ENCODE measurements around the gene PAN3. TPM values are rescaled to one million over a fixed set of nuclear protein-coding genes. Genes with fewer than 3 reads are reported as not detected.

PAN3 gene
- total RNA-seq, 1 experiment from 2014 or later: 48.5 TPM

DNA sequence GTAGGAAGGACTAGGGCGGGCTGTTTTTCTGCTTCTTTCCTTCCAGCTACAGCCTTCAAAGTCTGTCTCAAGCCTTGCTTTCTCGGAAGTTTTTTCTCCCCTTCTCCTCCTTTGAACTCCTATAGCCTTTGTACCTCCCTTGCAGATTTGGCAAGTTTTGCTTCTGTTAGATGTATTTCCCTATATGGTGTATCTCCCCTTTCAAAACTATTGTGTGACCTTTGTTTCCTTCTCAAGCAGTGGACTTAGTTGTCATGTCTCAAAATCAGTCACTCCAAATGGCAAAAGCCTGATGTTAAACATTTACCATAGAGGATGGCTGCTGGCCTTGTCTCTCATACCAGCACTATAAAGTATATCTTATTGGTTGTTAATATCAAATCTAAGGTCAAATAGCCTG, 203.9 kb downstream of the PAN3 start:
- peaks cover 15 to 31% (median 29%) of the 10 kb centered on the region in 3 experiments; a peak in 6 of 7 replicates for H3K36me3 Mint-ChIP-seq (ENCODE audit: insufficient read depth in 1 of 3, low read depth in 3 of 3)
- no peak overlapping the region for H3K27ac ChIP-seq (ENCODE audit: insufficient read length, low read depth, low read length)

More for the DNA sequence above, 203.9 kb downstream of the PAN3 start:
- Histone ChIP-seq H3K14ac (ENCODE audit: insufficient read depth, low read length) (no peak overlapping the region), H3K23ac (ENCODE audit: insufficient read length, low read depth, low read length) (no peak overlapping the region), H3K23me2 (ENCODE audit: insufficient read length, low read depth, low read length, poor library complexity, severe bottlenecking) (no peaks in the 10 kb centered on the region), H2AK5ac (ENCODE audit: insufficient read length, low read length) (no peak overlapping the region), H2BK15ac (ENCODE audit: low read depth, low read length) (no peak overlapping the region), H3K9ac (ENCODE audit: extremely low read depth, insufficient read length, low read length) (no peak overlapping the region), H2BK20ac (ENCODE audit: low read depth, low read length, poor library complexity, severe bottlenecking) (no peak overlapping the region), H4K91ac (ENCODE audit: insufficient read length, low read depth, low read length) (no peak overlapping the region), H3K18ac (ENCODE audit: insufficient read length, low read depth, low read length) (no peak overlapping the region), H4K8ac (replicated peaks; ENCODE audit: insufficient read length, low read depth, low read length) (no peak overlapping the region), H2BK120ac (ENCODE audit: low read depth, low read length, poor library complexity, severe bottlenecking) (no peak overlapping the region), H3T11ph (ENCODE audit: low read length) (no peak overlapping the region), H2BK5ac (ENCODE audit: insufficient read length, low read length) (no peak overlapping the region), H4K20me1 (ENCODE audit: control insufficient read depth, insufficient read depth, insufficient read length) (no peaks in the 10 kb centered on the region), H3K9me3 (ENCODE audit: control insufficient read depth, low read depth, low read length) (no peaks in the 10 kb centered on the region), H3K4ac (ENCODE audit: low read depth, low read length) (no peak overlapping the region), H3K79me1 (ENCODE audit: insufficient read depth, low read depth, low read length, poor library complexity, severe bottlenecking) (no peaks in the 10 kb centered on the region), H3K4me1 (ENCODE audit: insufficient read depth, low read length) (no peaks in the 10 kb centered on the region), H4K5ac (ENCODE audit: insufficient read length, low read depth, low read length) (no peak overlapping the region), H3K27me3 (ENCODE audit: insufficient read depth, low read length) (no peaks in the 10 kb centered on the region), H3K56ac (ENCODE audit: insufficient read length, low read depth, low read length) (no peak overlapping the region), H3K4me2 (ENCODE audit: insufficient read depth, insufficient read length, low read length) (no peak overlapping the region), H3K79me2 (ENCODE audit: insufficient read depth, low read length) (no peaks in the 10 kb centered on the region), H2AFZ (ENCODE audit: low read length) (no peak overlapping the region), H2BK12ac (ENCODE audit: insufficient read length, low read depth, low read length) (no peak overlapping the region)
- Mint-ChIP-seq H3K27ac (peak overlapping the region in 2 of 3 experiments; percentile 2 to 5; a peak in 2 of 7 replicates), H3K4me3 (no peak overlapping the region), H3K27me3 (ENCODE audit: low read depth) (no peaks in the 10 kb centered on the region), H3K4me1 (peaks cover 21 to 26% of the 10 kb centered on the region in 2 experiments), H3K9me3 (no peaks in the 10 kb centered on the region)
- TF ChIP-seq CTCF (conservative IDR thresholded peaks at IDR 0.05): no peak
- no CpG with 5 or more reads among the region's 2 CpGs for WGBS (ENCODE audit: extremely low coverage, insufficient read length, low lambda C conversion rate)
- DNase-seq: no peak
